GM19397 (cell line): ENCODE data around the gene ZNF628.
A peak's percentile ranks its signal among the peaks of the same experiment; 100 is the strongest.
"Not testable (repeated sequence)": the region's sequence is repeated elsewhere in the genome, so short reads cannot be mapped to it uniquely, and the experiment has no call there.

ENCODE experiments used
- ATAC-seq: cut with Tn5 transposase; IDR thresholded peaks from one replicate; pipeline ENCODE4 v1.9.1; 2021; ENCODE audit warnings: mild to moderate bottlenecking, moderate library complexity; ENCODE audit not compliant: unreplicated experiment

The ZNF628 gene

DNA sequence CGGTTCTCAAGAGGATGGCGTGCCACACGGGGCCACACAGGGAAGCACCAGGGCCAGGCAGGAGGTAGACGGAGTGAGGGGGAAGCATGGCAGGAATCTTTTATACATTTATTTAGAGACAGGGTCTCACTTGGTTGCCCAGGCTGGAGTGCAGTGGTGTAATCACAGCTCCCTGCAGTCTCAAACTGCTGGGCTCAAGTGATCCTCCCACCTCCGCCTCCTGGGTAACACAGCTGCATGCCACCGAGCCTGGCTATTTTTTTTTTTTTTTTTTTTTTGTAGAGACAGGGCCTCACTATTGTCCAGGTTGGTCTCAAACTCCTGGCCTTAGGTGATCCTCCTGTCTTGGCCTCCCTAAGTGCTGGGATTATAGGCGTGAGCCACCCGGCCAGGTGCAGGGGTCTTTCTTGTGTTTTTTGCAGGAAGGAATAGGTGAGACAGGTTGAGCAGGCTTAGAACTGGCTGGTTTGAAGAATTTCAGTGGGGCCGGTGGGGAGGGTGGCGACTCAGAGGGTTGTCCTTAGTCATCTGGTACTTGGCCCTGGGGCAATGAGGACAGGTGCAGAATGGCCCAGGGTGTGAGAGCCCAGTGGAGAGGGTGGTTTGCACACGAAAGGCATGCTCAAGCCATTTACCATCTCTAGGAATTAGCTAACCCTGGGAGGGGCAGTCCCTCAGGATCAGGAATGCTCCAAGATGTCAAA is 19.4 kb downstream of the ZNF628 start:
- ATAC-seq: no peak

DNA sequence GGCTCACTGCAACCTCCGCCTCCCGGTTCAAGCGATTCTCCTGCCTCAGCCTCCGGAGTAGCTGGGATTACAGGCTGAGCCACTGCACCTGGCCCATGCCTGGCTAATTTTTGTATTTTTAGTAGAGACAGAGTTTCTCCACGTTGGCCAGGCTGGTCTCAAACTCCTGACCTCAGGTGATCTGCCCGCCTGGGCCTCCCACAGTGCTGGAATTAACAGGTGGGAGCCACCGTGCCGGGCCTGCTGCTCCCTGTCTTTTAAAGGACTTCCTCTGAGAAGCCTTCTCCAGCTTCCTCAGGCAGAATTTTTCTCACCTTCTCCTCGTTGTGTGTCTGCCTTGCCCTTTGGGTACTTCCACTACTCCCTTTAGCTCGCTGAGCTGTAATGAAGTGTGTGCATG is 20.4 kb downstream of the ZNF628 start:
- not testable (repeated sequence) for ATAC-seq

DNA sequence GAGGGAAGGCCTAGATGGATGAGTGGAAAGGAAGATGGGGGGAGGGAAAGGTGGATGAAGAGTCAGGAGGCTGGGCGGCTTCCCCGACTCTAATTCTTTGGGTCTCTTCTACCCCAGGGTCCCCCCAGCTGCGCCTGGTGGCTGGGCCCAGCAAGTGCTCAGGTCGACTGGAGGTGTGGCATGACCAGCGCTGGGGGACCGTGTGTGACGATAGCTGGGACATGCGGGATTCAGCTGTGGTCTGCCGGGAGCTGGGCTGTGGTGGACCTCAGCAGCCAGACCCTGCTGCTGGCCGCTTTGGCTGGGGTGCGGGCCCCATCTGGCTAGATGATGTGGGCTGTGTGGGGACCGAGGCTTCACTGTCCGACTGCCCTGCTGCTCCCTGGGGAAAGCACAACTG is 21.3 kb downstream of the ZNF628 start:
- no peak for ATAC-seq

DNA sequence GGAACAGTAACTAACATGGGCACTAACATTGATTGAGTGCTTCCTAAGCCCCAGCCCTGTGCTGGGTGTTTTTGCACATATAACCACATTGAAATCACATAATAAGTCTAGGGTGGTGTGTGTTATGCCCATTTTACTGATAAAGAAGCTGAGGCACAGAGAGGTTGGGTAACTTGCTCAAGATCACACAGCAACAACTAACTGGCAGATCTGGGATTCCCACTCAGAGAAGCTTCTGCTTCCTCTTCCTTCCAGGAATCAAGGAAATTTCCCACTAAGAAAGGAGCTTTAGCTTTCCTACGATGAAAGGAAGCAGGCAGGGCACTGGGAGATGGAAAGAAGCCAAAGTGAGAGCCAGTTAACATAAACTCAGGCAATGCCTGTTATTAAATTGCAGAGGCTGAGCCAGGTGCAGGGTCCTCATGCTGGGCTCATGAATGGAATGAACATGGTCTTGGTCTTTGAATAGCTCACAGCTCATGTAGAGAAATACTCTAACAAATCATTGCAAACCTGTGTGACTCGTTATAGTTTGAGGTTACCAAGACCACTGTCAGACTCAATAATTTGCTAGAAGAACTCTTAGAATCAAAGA is 21.9 kb downstream of the ZNF628 start:
- no peak for ATAC-seq

DNA sequence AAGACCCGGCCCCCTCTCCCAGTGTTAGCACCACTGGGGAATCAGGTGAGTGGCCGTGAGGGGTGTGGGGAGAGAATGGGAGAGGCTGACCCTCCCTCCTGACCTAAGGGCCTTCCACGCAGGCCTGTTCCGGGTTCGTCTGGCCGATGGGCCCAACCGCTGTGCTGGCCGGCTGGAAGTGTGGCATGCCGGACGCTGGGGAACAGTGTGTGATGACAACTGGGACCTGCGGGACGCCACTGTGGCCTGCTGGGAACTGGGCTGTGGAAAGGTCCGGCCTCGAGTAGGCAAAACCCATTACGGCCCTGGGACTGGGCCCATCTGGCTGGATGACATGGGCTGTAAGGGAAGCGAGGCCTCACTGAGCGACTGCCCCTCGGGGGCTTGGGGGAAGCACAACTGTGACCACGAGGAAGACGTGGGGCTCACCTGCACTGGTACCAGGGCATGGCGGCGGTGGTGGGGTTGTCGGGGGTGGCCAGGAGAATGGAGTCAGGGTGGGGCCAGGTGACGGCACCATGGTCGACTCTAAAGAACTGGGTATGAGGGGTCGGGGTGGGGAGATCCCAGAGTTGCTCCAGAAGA is 24.0 kb downstream of the ZNF628 start:
- no peak for ATAC-seq

DNA sequence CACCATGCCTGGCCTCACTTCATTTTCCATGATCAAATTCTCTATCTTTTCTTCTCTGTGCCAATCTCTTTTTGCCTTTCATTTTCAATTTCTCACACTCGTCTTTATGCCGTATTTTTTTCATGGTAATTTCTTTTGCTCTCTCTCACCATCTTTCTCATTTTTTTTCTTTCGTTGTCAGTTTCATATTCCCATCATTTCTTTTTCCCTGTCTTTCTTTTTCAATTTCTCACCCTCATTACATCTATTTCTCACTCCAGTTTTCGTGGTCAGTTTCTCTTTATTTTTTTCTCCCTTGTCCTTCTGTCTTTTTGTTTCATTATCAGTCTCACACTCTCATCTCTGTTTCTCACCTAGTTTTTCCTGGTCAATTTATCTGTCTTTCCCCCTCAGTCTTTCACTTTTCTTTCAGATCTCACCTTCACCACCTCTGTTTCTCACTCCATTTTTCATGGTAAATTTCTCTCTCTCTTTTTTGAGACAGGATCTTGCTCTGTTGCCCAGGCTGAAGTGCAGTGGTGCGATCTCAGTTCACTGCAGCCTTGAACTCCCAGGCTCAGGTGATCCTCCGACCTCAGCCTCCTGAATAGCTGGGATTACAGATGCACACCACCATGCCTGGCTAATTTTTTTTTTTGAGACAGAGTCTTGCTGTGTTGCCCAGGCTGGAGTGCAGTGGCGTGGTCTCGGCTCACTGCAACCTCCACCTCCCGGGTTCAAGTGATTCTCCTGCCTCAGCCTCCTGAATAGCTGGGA is 26.0 kb downstream of the ZNF628 start:
- no peak for ATAC-seq

DNA sequence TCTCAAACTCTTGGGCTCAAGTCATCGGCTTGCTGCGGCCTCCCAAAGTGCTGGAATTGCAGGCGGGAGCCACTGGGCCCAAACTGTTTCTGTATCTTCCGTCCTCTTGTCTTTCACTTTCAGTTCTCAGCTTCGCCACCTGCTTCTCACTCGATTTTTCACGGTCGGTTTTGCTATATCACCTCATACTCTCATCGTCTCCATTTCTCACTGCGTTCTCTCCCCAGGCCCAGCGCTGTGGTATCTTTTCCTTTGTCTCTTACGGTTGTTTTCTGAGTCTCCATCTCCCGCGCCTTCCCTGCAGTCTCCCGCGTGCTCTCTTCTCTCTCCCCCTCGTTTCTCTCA is 26.7 kb downstream of the ZNF628 start:
- ATAC-seq: no peak

DNA sequence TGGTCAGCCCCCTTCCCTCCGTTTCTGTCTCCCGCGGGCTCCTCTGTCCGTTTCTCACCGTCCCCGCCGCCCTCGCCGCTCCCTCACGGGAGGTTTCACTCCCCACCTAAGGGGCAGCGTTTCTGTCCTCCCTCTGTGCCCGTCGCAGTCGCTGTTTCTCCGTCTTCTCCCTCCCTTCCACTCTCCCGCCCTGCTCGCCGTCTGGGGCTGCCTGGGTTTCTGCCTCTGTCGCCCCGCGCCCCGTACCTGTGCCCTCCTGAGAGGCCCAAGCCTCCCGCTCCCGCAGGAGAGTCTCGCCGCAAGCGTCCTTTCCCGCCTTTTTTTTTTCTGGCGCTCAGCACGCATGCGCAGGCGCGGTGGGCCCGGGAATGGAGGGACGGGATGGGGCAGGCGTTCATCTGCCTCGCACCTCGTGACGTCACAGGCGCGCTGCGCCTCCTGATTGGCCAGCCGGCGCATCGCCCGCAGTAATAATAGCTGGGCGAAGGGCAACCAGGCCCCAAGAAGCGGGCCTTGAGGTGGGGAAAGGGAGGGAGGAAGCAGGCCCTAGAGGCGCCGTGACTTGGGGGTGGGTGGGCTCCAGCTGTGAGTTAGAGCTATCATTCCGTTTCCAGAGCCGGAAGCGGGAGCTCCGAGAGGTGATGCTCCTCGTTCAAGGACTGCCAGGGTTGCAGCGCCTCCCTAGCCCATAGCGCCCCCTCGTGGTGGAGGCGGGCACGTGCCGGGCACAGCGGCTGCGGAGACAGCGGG is 27.3 kb downstream of the ZNF628 start:
- peak; percentile 93 for ATAC-seq

DNA sequence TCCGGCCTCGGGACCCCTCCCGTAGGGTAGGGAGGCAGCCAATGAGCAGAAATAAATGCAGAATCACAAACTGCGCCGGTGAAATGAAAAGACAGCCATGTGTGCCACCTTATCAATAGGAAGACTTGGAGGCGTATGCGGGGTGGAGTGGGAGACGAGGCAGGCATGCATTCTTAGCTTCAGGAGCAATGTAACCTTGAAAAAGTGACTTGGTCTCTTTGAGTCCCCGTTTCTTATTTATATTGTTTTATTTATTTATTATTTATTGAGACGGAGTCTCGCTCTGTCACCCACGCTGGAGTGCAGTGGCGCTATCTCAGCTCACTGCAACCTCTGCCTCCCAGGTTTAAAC is 27.8 kb downstream of the ZNF628 start:
- ATAC-seq: no peak

DNA sequence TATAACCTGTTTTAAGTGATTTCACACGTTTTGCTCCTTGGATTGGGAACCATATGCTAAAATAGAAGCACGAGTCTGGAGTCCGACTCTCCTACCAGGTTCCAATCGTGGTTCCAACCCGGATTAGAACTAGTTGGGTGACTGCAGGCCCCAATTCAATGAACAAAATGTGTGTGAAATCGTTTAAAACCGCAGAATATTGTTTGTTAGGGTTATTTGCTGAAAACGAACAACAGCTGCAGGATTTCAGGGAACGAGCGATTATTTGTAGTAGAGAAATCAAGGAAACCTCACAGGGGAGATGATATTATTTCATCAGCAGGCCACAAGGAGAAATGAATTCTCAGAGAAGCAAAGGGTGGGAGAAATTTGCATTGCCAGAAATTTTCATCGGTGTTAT is 28.6 kb downstream of the ZNF628 start:
- ATAC-seq: no peak

DNA sequence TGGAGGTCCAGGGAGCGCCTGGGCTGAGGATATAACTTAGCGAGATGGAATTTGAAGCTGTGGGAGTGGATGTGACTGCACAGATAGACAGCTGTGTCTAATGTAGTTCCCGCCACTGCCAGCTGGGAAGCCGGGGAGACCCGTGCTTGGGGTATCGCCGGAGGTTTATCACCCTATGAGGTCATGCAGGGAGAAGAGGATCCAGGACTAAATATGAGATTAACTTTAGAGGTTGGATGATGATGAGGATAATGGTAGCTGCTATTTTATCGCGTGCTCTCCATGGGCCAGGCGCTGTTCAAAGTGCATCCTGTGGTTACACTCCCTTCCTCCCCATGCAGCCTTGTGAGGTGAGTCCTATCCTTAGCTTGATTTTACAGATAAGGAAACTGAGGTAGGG is 31.7 kb downstream of the ZNF628 start:
- no peak for ATAC-seq

DNA sequence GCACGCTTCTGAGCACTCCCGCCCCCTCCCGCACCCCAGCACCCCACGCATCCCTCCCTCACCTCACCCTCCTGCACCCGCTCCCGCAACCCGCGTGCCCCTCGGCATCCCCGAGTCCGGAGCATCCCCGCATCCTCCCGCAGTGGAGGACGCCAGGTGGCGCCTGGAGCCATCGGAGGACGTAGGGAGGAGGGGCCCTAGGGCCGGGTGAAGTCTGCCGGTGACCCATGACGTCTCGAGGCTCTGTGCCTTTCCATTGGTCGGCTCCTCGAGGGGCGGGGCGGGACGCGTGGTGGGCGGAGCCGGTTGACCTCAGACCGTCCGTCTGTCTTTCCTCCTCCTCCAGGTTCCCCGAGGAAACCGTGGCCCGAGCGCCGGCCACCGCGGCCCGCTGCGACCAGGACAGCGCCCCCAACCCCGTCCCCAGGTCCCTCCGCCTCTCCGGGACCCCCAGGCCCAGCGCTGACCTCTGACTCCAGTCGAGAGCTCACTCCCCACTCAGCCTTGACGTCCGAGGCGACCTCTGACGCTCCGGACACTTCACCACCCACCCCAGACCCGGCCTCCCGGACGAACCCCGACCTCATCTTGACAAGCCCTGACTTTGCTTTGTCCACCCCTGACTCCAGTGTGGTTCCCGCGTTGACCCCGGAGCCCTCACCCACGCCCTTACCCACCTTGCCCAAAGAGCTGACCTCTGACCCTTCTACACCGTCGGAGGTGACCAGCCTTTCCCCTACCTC is 40.6 kb downstream of the ZNF628 start:
- ATAC-seq: peak; percentile 97

DNA sequence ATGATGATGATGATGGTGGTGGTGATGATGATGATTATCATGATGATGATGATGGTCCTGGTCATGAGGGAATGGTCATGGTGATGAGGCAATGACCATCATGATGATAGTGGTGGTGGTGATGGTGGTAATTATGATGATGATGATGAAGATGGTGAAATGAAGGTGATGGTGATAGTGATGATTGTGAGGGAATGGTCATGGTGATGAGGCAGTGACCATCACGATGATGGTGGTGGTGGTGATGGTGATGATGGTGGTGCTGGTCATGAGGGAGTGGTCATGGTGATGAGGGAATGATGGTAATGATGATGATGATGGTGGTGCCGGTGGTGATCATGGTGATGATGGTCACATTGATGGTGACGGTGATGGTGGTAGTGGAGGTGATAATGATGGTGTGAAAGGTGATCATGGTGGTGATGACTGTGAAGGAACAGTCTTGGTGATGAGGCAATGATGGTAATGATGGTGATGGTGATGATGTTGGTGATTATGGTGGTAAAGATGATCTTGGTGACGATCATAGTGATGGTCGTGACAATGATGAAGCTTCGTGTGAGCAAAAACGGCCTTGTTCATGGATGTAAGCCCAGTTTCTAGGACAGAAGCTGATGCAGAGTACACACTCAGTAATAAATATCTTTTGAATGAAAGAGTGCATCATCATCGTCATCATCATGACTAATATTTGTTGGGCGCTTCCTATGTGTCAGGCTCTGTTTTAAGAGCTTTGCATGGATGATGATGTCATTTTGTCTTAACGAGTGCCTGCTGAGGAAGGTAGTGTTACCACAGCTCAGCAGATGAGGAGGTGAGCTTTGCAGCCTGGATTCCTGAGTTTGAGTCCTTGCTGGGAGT is 43.3 kb downstream of the ZNF628 start:
- ATAC-seq: no peak

DNA sequence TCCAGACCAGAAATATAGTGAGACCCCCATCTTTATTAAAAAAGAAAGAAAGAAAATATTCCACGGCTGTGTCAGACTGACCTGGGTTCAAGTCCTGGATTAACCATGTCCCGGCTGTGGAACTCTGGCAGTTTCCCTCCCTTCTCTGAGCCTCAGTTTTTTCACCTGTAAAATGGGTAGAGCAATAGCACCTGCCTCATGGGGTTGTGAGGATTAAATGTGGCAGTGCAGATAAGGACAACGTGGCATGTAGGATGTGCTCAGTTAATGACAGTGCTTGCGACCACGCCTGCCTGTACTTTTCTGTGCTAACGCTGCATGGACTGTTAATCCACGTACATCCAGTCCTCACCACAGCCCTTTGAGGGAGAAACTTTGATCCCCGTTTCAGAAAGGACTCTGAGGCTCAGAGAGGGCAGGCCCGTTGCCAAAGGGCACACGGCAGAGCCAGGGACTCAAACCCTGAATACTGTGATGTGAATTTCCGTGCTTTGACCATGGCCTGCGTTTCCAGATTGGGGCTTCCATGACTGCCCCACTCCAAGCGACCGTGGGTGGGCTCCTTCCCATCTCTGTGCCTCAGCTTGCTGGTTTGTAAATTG is 44.4 kb downstream of the ZNF628 start:
- ATAC-seq: no peak

DNA sequence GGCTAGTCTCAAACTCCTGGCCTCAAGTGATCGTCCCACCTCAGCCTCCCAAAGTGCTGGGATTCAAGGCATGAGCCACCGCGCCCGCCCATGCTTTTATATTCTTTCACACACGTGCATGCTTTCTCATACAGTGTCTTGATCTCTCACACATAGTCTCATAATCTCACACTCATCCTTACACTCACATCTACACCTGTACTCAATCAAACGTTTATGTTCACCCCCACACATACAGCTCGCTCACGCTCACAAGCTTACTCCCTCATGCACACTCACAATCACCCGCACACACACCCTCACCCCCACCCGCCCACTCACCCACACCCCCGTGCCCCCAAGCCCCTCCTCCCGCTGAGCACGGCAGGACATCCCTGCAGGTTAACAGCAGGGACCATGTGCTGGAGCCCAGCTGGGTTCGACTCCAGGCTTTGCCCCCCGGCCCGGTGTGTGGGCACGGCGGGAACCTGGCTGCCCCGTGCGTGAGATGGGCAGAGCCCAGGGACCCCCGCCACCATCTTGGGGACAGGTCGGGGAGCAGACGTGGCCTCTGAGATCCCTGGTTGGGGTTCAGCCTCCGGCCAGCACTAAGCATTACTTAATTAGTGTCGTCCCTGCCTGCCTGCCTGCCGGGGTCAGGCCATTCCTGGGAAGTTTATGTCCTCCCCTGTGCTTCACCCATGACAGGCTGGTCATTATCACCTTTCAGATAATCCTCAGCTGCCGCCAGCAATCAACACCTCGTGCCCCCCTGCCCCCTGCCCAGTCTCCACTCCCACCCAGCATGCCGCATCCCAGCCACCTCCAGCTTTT is 49.1 kb downstream of the ZNF628 start:
- ATAC-seq: no peak

DNA sequence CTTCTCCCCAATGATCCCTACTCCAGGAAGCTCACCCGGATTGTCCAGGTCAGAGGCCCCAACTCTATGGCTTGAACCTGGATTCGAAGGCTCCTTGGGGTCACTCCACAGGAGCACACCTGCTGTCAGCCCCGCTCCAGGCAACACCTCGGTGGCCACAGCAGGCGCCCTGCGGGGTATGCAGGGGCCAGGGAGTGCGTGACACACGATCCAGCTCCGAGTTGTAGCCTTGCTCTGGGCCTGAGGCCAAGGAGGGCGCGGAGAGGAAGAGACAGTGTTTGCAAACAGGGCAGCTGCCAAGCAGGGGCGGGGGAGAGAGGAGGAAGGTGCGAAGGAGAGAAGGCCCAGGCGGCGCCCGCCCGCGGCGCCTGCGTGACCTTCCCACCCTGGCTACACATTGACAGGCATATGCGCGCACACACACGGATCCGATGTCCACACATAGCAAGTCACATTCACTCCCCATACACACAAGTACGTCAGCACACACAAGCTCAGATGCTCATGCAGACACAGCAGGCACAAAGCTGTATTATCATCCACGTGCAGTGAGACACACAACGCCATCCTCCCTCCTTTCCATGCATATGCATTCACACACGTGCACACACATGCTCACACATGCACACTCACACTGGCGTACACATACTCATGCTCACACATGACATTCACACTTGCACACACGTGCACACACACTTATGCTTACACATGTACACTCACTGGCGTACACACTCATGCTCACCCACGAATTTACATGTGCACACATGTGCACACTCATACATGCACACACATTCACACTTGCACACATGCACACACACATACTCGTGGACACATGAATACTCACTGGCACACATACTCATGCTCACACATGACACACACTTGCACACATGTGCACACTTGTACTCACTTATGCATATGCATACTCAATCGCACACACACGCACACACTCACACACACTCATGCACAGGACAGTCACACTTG is 50.1 kb downstream of the ZNF628 start:
- no peak for ATAC-seq
